HG02852 (cell line): ENCODE measurements around the gene CEP120.
"Not testable (repeated sequence)": the region's sequence is repeated elsewhere in the genome, so short reads cannot be mapped to it uniquely, and the experiment has no call there.

Experiments
- ATAC-seq: cut with Tn5 transposase; IDR thresholded peaks from one replicate; pipeline ENCODE4 v1.9.1; 2021; ENCODE audit warnings: mild to moderate bottlenecking, moderate library complexity; ENCODE audit not compliant: unreplicated experiment

CEP120 gene

DNA sequence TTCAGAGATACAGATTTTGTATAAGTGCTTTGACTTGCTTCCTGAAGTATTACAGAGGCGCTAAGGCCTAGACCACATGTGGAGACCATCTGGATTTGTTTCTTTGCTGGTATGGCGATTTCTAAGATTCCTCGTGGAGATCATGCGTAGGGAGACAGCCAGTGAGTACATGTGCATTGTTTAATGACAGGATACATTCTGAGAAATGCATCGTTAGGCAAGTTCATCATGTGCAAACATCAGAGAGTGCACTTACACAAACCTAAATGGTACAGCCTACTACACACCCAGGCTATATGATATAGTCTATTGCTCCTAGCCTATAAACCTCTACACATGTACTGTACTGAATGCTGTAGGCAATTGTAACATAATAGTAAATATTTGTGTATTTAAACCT, 16.5 kb upstream of the CEP120 start:
- ATAC-seq = no peak

DNA sequence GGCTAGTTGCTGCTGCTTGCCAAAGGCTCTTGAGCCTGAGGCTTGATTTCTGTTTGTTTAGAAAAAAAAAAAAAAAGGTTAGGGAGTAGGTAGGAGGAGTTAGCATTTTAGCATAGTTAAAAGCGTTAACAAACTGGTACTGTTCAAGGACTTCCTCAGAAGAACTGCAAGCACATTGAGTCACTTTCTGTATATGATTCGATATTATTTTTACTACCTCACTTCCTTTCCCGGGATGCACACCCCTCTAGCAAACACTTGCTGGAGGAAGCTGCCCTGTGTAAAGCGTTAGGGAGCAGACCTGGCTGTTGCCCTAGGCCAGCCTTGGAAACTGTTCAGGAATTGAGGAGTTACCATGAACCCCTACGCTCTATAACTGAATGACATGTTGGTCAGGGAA, 15.7 kb upstream of the CEP120 start:
- no peak for ATAC-seq

DNA sequence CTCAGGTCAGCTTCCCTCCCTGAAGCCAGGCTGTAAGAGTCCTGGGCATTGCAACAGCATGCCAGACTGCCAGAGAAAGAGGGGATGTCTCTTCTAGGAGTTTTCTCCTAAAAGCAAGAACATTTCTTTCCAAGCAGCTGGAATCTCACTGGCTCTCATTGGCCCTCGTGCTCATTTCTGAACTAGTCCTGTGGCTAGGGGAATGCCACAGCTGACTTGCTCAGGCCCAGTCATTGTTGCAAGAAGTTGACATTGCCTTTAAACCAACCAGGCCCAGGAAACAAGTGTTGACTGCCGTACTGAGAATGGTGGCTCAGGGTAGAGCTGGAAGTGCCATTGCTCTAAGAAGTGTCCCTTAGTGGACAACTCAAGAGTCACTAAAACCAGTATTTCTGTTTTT, 15.0 kb upstream of the CEP120 start:
- ATAC-seq = peak; percentile 80

DNA sequence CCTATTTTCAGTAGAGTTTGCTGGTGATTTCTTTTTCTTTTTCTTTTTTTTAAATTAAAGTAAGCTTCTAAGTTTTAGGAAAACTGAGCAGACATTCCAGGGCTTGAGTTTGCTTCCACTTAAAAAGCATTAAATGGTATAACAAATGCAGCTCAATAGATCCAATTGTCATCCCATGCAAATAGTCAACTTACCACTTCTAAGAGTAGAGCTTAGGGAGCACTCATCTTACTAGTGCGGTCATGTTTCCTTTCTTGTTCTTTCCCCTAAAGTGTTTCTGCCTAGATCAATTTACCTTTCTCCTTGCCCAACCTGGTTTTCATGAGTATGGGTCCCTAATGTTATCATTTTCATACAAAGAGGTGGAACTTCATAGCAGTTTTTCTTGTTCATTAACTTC, 13.0 kb upstream of the CEP120 start:
- ATAC-seq = no peak

DNA sequence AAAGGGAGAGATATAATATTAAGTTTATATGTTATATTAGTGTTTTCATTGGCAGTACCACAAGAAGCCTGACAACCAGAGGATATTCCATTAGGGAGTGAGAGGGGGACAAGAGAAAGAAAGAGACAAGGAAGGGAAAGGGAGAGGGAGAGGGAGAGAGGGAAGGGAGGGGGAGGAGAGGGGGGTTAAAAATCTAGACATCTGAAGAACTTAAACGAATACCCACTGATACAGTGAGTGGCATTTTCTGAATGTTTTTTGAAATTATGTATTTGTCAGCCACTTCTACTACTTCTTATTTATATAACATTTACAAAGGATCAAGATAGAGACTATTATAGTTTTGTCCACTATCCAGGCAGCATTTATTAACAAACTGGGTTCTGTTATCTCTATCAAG, 11.6 kb upstream of the CEP120 start:
- ATAC-seq = no peak

DNA sequence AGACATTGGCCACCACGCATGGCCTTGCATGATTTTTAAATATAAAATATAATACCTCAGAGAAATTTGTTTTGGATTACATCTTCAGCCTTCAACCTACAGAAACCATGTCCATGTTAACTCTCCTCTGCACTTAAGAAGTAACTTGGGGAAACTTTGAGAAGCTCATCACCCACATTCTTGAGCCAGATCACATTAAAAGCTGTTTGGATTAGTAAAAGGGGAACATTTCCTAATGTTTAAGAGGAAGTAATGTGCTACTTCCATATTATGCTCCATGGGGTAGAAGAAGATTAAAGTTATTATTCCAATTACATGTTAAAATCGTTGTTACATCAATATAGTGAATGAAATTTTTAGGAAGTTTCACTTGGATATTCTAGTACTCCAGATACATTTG, 10.4 kb upstream of the CEP120 start:
- no peak for ATAC-seq

DNA sequence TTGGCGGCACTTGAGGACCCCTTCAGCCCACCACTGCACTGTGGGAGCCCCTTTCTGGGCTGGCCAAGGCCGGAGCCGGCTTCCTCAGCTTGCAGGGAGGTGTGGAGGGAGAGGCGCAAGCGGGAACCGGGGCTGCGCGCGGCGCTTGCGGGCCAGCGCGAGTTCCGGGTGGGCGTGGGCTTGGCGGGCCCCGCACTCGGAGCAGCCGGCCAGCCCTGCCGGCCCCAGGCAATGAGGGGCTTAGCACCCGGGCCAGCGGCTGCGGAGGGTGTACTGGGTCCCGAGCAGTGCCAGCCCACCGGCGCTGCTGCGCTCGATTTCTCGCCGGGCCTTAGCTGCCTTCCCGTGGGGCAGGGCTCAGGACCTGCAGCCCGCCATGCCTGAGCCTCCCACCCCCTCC, 7.2 kb upstream of the CEP120 start:
- not testable (repeated sequence) for ATAC-seq

DNA sequence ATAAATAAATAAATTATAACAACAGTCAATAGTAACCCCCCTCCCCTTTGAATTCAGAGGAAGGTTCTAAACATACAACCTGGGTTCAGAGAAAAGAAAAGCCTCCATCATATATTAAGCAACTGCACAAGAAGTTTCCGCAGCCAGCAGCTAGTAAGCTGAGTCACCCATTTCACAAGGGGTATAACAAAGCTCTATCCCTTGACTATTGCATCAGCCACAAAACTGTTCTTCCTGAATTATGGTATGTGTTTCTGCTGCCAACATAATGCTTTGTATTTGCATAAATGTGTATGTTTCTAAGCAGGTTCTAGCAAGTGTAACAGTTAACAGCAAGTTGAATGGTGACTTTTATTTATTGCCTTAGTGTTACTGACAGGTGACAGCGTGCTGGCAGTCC, 6.8 kb upstream of the CEP120 start:
- ATAC-seq = no peak

DNA sequence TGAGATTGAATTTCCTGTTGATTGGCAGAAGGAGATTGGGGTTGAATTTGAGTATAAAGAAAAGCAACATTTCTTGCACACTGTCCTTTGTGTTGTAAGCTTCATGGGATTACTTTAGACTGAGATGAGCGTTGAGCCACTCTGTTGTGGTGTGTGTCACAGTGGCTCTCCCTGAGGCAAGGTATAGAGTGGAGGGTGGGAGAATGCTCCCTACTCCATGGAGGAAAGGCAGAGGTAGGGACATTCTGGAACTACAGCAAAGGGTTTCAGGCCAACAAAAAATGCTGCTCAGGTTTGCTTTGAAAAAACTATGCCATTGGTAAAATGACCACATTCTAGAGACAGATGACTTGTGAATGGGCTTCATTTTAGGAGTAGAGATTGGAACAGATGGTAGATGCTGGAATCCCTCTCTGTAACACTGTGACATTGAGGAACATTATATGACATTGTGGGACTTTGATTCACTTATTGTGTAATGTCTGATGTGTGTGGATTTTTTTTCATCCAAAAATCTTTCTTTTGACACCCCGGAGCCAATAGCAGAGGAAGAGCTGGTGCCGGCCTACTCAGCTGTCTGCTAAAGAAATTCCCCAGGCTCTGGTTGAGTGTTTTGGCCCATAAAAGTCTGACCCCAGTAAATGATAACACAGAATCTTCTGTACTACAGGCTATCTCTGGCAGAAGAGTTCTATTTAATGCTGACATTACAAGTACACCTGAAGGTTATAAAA, 6.2 kb upstream of the CEP120 start:
- ATAC-seq = no peak

DNA sequence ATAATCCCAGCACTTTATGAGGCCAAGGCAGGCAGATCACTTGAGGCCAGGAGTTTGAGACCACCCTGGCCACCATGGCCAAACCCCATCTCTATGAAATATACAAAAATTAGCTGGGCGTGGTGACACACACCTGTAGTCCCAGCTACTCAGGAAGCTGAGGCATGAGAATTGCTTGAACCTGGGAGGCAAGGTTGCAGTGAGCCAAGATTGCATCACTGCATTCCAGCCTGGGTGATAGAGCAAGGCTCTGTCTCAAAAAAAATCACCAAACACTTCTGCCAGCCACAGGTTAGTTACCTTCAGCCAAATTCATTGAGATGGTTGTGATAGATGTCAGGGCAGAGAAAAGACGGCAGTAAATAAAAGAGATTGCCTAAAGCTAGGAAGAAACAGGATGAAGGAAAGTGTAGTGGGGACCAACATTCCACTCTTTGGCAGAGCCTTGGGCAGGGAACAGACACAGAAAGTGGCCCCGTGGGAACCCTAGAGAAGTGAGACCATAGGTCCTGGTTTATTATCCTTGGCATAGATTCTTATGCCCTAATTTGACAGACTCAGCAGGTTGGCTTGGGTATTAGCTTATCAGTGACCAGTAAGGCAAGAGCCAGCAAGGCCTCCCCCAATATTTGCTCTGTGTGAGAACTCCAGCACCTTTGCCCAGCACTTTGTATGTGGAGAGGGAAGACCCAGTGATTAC, 5.5 kb upstream of the CEP120 start:
- ATAC-seq = no peak

DNA sequence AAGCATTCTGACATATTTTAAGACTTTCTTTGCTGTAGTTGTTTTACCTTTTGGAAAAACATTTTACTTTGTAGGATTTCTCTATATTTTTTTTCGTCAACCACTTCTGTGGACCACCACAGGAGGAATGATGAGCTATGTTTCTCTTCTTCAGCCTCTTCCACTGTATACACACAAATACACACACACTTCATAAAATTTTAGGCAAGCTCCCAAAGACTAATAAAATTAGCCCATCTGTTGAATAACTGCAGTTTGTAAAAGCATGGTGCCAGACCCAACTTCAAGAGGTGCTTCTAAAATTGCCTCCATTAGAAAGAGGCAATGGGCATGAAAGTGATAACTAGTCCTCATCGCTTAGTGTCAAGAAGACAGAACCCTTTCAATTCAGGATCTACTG, 4.1 kb upstream of the CEP120 start:
- ATAC-seq = no peak

DNA sequence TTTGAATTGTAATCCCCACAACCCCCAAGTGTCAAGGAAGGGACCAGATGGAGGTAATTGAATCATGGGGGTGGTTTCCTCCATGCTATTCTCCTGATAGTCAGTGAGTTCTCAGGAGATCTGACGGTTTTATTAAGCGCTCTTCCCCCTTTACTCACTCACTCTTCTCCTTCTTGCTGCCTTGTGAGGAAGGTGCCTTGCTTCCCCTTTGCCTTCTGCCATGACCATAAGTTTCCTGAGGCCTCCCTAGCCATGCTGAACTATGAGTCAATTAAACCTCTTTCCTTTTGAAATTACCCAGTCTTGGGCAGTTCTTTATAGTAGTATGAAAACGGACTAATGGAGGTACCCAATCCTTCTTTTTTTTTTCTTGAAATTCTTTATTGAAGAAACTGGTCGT, 2.2 kb upstream of the CEP120 start:
- no peak for ATAC-seq

DNA sequence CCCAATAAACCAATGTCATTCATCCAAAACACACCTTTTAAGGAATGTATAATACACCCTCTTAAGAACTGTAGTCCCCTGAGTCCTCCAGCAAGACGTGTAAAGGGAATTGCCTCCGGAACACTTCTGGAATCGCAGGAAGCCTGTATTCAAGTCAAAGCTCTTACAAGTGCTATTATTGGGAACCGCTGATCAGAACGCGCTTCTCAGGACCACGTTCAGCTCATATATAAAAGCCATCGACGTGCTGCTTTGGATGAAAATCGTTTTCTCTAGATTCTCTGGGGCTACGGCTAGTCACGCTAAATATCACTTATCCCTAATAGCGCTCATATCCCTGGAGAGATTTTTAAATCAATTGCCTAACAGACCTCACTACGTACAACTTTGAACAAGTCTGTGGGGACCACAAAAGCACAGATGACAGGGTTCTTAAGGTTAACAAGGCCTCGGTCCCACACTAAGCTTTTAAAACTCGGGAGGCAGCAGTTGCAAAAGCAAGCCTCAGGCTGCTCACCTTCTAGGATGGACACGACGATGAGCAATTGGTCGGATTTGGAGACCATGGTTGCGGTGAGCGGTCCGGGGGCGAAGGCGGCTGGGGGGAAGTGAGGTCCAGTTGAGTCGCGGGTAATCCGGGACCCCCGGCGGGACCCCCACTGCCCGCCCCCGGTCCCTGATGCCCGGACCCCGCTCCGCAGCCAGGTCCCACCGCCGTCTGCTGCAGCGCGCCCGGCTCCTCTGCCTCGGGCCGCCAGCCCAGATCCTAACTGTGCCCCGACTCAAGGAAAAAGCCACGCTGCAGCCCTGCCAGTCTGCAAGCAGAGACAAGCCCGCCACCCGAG, 548 bp downstream of the CEP120 start:
- peak; percentile 23 for ATAC-seq

DNA sequence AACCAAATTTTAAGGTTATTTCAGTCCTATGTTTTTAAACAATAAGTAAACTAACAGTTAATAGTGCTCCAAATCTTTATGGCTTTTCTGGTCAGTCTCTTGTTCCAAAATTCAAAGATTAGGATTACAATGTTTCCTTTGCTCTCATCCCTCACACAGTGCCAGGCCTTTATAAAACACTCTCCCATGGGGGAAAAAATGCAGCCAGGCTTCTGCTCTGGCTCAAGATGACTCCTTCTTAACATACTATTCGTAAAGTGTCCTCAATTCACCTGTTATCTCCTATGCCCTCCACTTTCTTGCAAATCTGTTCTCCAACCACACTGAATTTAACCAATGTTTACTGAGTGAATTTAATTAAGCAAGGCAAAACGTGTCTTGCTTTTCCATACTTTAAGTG, 1.4 kb downstream of the CEP120 start:
- ATAC-seq = no peak

DNA sequence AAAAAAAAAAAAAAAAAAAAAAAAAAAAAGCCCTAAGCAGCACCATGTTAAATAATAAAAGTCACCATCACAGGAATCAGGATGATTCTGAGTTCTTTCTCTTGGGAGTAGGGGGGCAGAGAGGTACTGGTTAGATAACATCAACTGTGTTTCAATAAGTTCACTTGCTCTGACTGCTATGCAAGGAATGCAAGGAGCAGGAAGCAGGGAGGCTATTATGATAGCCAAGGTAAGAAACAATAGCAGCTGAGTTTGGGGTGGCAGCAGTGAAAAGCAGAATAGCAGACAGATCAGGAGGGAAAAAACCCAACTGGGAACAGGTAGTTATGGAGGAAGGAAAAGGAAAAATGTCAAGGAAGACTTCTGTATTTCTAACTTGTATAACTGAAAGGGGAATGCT, 8.2 kb downstream of the CEP120 start:
- no peak for ATAC-seq

DNA sequence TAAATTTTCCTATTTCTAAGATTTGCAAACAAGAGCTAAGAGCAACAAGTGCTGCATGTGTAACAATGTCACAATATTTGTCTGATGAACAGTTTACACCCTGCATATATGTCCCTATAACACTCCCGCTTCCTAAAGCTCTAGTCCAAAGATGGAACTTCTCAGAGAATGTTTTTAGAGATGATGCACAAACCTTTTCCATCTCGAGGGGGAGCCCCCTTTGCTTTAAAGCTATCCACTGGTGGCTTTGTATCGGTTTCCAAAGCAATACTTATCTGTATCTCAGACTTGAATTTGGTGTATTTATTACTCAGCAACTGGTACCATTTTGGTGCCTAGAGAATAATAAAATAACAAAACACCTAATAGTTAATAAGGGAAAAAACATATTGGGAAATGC, 11.0 kb downstream of the CEP120 start:
- ATAC-seq = no peak

DNA sequence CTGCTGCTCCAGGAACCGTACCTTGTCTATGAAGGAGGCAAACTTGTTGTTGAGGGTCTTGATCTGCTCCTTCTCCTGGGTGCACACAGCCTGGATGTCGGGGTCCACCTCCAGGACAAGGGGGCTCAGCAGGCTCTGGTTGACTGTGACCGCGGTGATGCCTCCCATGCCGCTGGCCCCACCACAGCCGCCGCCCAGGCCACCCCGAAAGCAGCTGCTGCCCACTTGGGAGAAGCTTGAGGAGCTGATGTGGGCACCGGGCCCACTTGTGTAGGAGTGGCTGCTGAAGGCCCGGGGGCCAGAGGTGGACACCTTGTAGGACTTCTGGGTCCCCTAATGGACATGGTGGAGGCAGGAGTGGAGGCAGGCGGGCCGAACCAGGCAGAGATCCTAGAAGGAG, 21.2 kb downstream of the CEP120 start:
- ATAC-seq = not testable (repeated sequence)

DNA sequence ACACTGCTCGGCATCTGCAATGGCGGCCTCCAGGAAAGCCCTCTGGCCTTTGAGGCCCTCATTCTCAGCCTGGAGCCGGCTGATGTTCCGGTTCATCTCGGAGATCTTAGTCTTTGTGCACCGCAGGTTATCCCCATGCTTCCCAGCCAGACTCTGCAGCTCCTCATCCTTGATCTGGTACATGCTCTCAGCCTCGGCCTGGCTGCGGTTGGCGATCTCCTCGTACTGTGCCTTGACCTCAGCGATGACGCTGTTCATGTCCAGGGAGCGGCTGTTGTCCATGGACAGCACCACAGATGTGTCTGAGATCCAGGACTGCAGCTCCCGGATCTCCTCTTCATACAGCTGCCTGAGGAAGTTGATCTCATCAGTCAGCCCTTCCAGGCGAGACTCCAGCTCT, 21.9 kb downstream of the CEP120 start:
- no peak for ATAC-seq

DNA sequence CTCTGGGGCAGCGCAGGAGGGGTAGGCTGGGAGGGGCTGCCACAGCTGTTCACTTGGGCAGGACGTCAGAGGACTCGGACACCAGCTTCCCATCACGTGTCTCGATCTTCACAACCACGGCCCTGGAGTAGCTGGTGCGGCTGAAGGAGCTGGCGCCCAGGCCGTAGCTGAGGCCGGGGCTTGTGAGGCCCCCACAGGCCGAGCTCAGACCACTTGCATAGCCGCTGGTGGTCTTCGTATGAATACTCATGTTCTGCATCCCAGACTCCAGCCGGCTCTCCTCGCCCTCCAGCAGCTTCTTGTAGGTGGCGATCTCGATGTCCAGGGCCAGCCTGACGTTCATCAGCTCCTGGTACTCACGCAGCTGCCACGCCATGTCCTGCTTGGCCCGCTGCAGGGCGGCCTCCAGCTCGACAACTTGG, 22.3 kb downstream of the CEP120 start:
- not testable (repeated sequence) for ATAC-seq

DNA sequence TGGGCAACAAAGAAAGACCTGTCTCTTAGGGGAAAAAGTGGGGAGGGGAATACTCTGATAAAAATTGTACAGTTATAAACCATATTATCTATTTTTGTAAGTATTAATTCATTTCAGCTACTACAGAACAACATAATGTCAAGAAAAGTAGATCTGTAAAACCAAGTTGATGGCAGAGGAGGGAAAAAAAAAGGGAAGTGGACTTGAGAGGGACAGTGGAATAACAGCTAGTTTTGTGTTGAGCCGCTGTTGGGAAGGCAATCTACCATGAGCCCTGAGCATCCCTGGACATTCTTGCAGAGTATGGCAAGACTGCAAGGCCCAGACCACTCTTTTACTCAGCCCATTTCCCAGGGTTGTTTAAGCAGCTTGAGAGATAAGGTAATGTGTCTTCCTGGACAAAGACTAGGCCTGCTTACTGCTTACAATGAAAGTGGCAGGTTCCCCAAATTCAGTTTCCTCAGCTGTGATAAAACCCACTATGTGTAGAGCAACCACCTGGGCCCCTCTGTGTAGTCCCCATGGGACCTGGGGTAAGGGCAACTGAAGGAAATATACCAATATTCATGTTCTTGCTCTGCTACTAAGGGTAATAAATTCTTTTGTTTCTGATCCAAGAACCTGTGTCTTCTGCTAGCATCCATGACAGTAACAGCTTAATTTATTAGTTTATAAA, 25.0 kb downstream of the CEP120 start:
- no peak for ATAC-seq

DNA sequence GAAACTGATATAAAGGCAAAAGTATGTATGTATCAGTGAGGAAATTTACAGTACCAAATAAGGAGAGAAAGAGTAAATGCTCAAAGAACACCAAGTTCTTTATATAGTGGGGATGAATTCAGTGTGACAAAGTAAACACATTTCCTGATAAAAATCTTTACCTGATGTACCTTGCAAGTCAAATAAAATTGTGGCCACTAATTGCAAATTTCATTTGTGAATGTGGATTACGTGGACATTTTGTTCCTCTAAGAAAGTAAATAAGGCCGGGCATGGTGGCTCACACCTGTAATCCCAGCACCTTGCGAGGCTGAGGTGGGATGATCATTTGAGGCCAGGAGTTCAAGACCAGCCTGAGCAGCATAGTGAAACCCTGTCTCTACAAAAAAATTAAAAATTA, 25.7 kb downstream of the CEP120 start:
- no peak for ATAC-seq
